Peyer's patch (tissue), 4 donors: Measurements from ENCODE around the gene SNX24. TPM values are rescaled to one million over a fixed set of nuclear protein-coding genes. Genes with fewer than 3 reads are reported as not detected.

Experiments used
- DNase-seq, 3 donors: peaks; one replicate each; pipeline ENCODE4 v3.0.0-alpha.2; 2017 to 2019
- H3K27ac ChIP-seq, 4 donors: fragments of 200-600 bp; sonication (generic); one replicate each; pipeline ENCODE4 v1.5.1; 2016 to 2019
- H3K27me3 ChIP-seq, 2 donors: fragments of 200-600 bp; sonication (generic); one replicate each; pipeline ENCODE4 v1.5.1; 2019
- H3K36me3 ChIP-seq, 3 donors: fragments of 200-600 bp; sonication (generic); one replicate each; pipeline ENCODE4 v1.5.1; 2016 to 2019
- H3K4me1 ChIP-seq, 4 donors: fragments of 200-600 bp; sonication (generic); one replicate each; pipeline ENCODE4 v1.5.1; 2016 to 2019
- H3K4me3 ChIP-seq, 4 donors: fragments of 200-600 bp; sonication (generic); 1 replicate in 3 of 4; 2 replicates in 1 of 4; pipeline ENCODE4 v1.5.1; 2016 to 2019; ENCODE audit warnings: mild to moderate bottlenecking in 1 of 4
- H3K9me3 ChIP-seq, 4 donors: fragments of 200-600 bp; sonication (generic); one replicate each; pipeline ENCODE4 v1.5.1; 2016 to 2019; ENCODE audit warnings: mild to moderate bottlenecking in 1 of 4
- POLR2A ChIP-seq, 2 donors: fragments of 450-650 bp; IDR thresholded peaks; one replicate each; pipeline ENCODE4 v1.5.1; 2017; ENCODE audit warnings: antibody characterized with exemption in 2 of 2, mild to moderate bottlenecking in 2 of 2, moderate library complexity in 2 of 2
- total RNA-seq, 4 donors: library from RNA; depleted of rRNA; stranded (reverse); fragments of >200 nt; gene quantifications; one replicate each; pipeline ENCODE4 v1.1.0, GENCODE V29; 2016
- TF ChIP-seq, protein P1 (sequence below), 6 experiments: fragments of 450-650 bp in 4 of 6; fragments of 200-600 bp in 2 of 6; sonication (generic) in 1 of 6; IDR thresholded peaks; one replicate each; pipeline ENCODE4 v1.5.1; 2017 to 2019; ENCODE audit warnings: antibody characterized with exemption in 6 of 6, mild to moderate bottlenecking in 3 of 6, moderate library complexity in 1 of 6

SNX24 gene
- total RNA-seq, 4 donors from 2014 or later: 19.4 to 45.5 (median 29.3) TPM

DNA sequence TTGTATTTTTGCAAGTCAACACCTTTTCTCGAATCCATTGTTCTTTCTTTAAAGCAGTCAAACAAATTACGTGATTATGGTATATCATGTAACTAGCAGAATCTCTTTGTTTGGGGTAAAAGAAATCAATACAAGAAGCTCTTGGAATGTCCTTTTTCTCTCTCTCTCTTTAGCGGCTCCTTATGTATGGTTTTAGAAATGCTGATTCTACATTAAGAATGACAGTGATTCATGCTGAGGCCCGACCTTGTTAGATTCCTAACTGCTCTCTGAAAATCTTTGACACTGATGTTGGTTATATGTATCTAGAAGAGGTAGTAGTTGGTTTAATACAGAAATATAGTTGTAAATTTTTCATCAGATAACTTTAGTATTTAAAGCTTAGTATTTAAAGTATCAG is 76.4 kb downstream of the SNX24 start:
- Histone ChIP-seq H3K9me3 (no peaks in the 10 kb centered on the region), H3K4me1 (no peaks in the 10 kb centered on the region), H3K27me3 (no peaks in the 10 kb centered on the region), H3K4me3 (no peak overlapping the region), H3K36me3 (no peaks in the 10 kb centered on the region), H3K27ac (no peak overlapping the region)
- no peak for DNase-seq
- TF ChIP-seq, protein P1, sequence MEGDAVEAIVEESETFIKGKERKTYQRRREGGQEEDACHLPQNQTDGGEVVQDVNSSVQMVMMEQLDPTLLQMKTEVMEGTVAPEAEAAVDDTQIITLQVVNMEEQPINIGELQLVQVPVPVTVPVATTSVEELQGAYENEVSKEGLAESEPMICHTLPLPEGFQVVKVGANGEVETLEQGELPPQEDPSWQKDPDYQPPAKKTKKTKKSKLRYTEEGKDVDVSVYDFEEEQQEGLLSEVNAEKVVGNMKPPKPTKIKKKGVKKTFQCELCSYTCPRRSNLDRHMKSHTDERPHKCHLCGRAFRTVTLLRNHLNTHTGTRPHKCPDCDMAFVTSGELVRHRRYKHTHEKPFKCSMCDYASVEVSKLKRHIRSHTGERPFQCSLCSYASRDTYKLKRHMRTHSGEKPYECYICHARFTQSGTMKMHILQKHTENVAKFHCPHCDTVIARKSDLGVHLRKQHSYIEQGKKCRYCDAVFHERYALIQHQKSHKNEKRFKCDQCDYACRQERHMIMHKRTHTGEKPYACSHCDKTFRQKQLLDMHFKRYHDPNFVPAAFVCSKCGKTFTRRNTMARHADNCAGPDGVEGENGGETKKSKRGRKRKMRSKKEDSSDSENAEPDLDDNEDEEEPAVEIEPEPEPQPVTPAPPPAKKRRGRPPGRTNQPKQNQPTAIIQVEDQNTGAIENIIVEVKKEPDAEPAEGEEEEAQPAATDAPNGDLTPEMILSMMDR (IDR thresholded peaks at IDR 0.05): no peak
- no peak for TF ChIP-seq POLR2A (IDR thresholded peaks at IDR 0.05)

DNA sequence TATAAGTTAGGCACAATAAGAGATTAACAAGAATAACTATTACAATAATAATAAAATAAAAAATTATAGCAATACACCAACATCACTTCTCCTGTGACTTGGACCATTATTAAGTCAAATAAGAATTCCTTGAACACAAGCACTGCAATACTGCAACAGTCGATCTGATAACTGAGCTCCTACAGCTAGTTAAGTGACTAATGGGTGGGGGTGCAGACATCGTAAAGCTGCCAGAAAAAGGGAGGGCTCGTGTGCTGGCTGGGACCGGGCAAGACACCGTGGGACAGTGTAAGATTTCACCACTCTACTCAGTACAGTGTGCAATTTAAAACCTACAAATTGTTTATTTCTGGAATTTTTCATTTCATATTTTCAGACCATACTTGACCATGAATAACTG is 78.8 kb downstream of the SNX24 start:
- no peak for DNase-seq
- no peak overlapping the region for H3K4me3 ChIP-seq

DNA sequence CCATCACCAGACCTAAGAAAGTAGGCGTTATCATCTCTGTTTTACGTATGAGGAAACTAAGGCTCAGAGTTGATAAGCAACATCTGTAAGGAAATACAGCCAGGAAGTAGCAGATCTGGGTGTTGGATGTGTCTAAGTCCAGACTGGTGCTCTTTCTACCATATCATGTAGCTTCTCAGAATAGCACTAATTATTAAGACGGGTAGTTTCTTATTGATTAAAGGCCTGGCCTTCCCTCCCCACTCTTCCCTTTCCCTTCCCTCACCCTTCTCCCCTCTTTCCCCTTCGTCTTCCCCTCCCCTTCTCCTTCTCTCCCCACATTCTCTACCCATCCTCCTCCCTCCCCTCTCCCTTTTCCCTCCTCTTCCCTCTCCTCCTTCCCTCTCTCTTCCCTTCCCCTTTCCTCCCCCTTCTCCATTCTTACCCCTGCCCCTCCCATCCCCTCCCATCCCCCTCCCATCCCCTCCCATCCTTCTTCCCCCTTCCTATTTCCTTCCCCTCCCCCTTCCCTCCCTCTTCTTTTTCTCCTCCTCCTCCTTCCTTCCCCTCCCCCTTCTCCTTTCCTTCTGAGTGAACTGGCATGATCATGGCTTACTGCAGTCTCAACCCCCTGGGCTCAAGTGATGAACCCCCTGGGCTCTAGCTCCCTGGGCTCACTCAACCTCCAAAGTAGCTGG is 79.4 kb downstream of the SNX24 start:
- TF ChIP-seq, protein P1 (IDR thresholded peaks at IDR 0.05): no peak
- no peak for TF ChIP-seq POLR2A (IDR thresholded peaks at IDR 0.05)
- Histone ChIP-seq H3K27me3 (no peaks in the 10 kb centered on the region), H3K4me1 (no peaks in the 10 kb centered on the region)

More for the DNA sequence above, 78.8 kb downstream of the SNX24 start:
- Histone ChIP-seq H3K27ac (no peak overlapping the region), H3K36me3 (no peaks in the 10 kb centered on the region), H3K4me1 (no peaks in the 10 kb centered on the region), H3K27me3 (no peaks in the 10 kb centered on the region), H3K9me3 (no peaks in the 10 kb centered on the region)
- TF ChIP-seq, protein P1 (IDR thresholded peaks at IDR 0.05): no peak
- TF ChIP-seq POLR2A (IDR thresholded peaks at IDR 0.05): no peak

DNA sequence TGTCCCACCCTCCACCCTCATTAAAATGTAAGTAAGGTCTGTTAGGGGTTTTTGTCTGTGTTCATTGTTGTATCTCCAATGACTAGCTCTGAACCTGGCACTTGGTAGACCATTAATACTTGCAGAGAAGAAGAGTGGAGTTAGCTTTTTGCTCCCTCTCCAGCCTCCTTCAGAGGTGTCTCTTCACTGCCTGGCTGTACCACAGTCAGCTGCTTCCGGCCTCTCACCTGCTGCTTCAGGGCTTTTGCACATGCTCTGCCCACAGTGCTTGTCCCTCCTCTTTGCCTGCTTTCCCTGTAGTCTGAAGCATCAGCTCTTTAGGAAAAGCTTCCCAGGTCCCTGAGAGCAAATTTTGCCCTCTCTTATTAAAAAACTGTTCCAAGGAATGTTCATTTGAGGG is 83.6 kb downstream of the SNX24 start:
- H3K4me3 ChIP-seq: no peak overlapping the region
- H3K27me3 ChIP-seq: no peaks in the 10 kb centered on the region
- H3K27ac ChIP-seq: no peak overlapping the region
- H3K9me3 ChIP-seq: no peaks in the 10 kb centered on the region
- H3K4me1 ChIP-seq: no peaks in the 10 kb centered on the region
- H3K36me3 ChIP-seq: no peaks in the 10 kb centered on the region
- TF ChIP-seq, protein P1 (IDR thresholded peaks at IDR 0.05): no peak
- TF ChIP-seq POLR2A (IDR thresholded peaks at IDR 0.05): no peak
- DNase-seq: no peak

More for the DNA sequence above, 79.4 kb downstream of the SNX24 start:
- DNase-seq: no peak
- H3K36me3 ChIP-seq: no peaks in the 10 kb centered on the region
- H3K9me3 ChIP-seq: no peaks in the 10 kb centered on the region
- H3K4me3 ChIP-seq: no peak overlapping the region
- no peak overlapping the region for H3K27ac ChIP-seq

DNA sequence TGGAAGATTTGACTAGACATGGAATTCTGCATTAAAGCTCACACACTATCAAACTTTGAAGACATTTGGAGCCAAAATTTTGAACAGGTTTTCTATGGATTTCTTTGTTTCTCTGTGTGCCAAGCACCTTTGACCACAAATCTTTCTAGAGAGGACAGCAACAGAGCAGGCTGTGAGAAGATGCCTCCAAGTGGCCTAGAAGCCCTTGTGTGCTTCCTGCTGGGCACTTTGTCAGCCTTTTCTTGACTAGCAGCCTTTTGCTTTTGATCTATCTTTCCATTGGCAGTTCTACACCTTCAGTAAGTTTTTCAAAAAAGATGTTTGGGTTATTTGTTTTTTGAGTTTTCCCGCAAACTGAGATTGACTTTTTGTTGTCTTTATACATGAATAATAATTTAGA is 84.6 kb downstream of the SNX24 start:
- no peak for DNase-seq
- TF ChIP-seq, protein P1 (IDR thresholded peaks at IDR 0.05): no peak
- TF ChIP-seq POLR2A (IDR thresholded peaks at IDR 0.05): no peak

More for the DNA sequence above, 84.6 kb downstream of the SNX24 start:
- Histone ChIP-seq H3K4me3 (no peak overlapping the region), H3K36me3 (no peaks in the 10 kb centered on the region), H3K9me3 (no peaks in the 10 kb centered on the region), H3K4me1 (no peaks in the 10 kb centered on the region), H3K27me3 (no peaks in the 10 kb centered on the region), H3K27ac (no peak overlapping the region)
